MG63 (cell line): Measurements from ENCODE around the gene NFASC. TPM values are rescaled to one million over a fixed set of nuclear protein-coding genes. Genes with fewer than 3 reads are reported as not detected.

Experiments
- DNase-seq: peaks from one replicate; pipeline ENCODE4 v3.0.0-alpha.2; 2020
- H3K27me3 ChIP-seq: fragments of 250-450 bp; sonication (Bioruptor Pico); 2 replicates; pipeline ENCODE4 v1.5.1; 2020; ENCODE audit warnings: mild to moderate bottlenecking, moderate library complexity
- H3K36me3 ChIP-seq: fragments of 250-450 bp; sonication (Bioruptor Pico); 2 replicates; pipeline ENCODE4 v1.5.1; 2020; ENCODE audit warnings: mild to moderate bottlenecking, moderate library complexity
- H3K4me3 ChIP-seq: fragments of 250-450 bp; sonication (Bioruptor Pico); 2 replicates; pipeline ENCODE4 v1.5.1; 2020; ENCODE audit warnings: mild to moderate bottlenecking, moderate library complexity
- H3K9me3 ChIP-seq: fragments of 250-450 bp; sonication (Bioruptor Pico); 2 replicates; pipeline ENCODE4 v1.5.1; 2020; ENCODE audit warnings: mild to moderate bottlenecking, moderate library complexity
- total RNA-seq: library from RNA; depleted of rRNA; stranded (reverse); fragments of >200 nt; shearing (Covaris generic); gene quantifications from 2 replicates; pipeline ENCODE4 v1.2.3, GENCODE V29; 2014; ENCODE audit warnings: low replicate concordance

Gene NFASC
- total RNA-seq, 1 experiment from 2014 or later, result 21.7 TPM

DNA sequence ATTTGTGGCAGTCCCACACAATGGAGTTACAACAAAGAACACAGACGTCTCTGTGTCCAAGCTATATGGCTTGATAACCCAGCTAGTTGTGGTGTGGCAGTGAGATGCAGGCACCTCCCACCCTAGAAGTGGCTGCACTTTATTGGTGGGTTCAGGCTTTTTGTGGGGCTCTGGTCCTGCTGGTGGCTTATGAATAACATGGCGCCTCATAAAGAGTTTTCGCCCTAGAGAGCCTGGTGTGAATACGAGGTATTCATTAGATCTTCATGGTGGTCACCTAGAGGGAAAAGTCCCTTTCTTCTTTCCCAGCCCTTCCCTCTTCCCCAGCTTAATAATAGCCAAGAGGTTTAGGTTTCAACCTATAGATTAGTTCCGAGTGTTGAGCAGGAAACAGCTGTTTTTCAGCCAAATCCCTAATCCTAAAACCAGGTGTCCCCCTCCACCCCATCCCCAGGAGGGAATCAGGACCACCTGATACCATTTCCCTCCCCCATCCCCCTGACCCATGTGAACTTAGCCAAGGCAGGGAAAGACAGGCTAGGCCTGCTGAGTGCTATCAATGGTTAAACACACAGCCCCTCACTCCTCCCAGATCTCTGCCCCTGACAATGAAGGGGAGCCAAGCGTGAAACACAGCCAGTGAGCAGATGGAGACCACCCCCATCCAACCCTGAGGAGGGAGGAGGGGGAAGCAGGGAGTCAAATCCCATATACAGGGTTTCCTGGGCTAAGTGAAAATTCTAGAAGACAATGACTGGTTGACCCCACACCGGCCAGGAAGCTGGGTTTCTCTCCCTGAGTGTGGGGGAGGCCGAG, 58.2 kb downstream of the NFASC start:
- DNase-seq, result no peak
- no peaks in the 10 kb centered on the region for H3K27me3 ChIP-seq
- no peaks in the 10 kb centered on the region for H3K9me3 ChIP-seq
- H3K4me3 ChIP-seq, result no peak overlapping the region
- no peaks in the 10 kb centered on the region; the same call in 1 of the 2 replicates for H3K36me3 ChIP-seq

DNA sequence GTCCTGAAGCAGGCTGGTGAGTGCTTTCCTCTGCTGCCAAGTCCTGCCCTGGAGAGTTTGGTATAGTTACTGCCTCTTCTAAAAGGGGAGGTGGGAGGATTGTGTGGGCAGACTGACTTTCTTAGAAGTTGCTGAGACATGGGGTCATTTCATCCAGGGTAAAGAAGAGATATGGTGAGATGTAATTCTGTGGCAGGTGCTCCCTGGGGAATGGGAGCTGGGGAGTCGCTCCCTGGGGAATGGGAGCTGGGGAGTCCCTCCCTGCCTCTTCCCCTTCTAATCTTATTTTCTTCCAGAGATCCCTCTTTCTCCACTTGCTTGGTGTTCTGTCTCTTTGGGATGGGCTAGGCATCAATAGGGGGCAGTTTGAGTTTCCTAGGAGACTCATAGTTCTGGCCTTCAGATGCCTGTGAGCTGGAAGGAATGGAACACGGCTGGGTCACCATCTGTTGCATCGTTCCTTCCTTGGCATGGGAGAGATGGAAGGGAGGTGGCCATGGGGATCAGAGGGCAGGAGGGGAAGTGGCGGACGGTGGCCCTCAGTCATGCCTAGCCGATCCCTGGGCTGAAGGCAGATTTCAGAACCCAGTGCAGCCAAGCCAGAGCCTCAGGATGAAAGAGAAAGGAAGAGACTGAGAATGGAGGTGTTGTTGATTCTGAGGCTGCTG, 59.0 kb downstream of the NFASC start:
- no peak for DNase-seq
- no peaks in the 10 kb centered on the region for H3K9me3 ChIP-seq
- H3K27me3 ChIP-seq, result no peaks in the 10 kb centered on the region
- no peak overlapping the region for H3K4me3 ChIP-seq
- H3K36me3 ChIP-seq, result no peaks in the 10 kb centered on the region; the same call in 1 of the 2 replicates

DNA sequence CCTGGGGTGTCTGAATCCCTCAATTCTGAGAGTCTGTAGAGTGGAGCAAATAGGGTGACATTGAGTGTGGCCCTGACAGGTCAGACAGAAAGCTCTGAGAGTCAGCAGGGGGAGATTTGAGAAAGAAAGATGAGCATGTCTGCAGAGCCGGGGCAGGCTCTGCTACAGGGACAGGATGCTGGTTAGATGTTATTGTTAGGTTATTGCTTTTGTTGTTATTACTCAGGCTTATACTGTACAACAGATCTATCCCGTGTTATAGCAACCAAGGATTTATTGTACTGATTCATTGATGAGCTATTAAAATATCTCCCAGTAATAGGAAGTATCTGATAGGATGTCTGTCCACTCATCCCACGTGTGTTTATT, 59.5 kb downstream of the NFASC start:
- no peaks in the 10 kb centered on the region; the same call in 1 of the 2 replicates for H3K36me3 ChIP-seq
- no peak for DNase-seq
- H3K9me3 ChIP-seq, result no peaks in the 10 kb centered on the region
- H3K4me3 ChIP-seq, result no peak overlapping the region
- no peaks in the 10 kb centered on the region for H3K27me3 ChIP-seq

DNA sequence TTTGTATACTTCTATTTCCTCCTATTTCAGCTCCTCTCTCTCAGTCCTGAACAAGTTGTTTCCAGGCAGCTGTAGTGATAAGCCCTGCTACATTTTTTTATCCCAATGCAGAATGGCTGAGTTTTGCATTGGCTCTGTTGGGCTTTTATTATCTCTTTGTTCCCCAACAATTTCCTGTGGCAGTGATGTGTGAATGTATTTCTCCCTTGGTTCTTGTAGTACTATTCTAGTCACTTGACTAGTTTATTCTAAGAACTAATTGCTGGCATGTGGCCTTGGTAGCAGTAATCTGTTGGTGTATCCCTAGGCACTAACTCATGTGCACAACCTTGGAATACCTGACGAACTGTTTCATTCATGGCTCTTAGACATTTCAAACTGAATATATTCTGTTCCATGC, 60.7 kb downstream of the NFASC start:
- no peaks in the 10 kb centered on the region for H3K36me3 ChIP-seq
- no peak overlapping the region for H3K4me3 ChIP-seq
- no peaks in the 10 kb centered on the region for H3K9me3 ChIP-seq
- no peaks in the 10 kb centered on the region for H3K27me3 ChIP-seq
- no peak for DNase-seq

DNA sequence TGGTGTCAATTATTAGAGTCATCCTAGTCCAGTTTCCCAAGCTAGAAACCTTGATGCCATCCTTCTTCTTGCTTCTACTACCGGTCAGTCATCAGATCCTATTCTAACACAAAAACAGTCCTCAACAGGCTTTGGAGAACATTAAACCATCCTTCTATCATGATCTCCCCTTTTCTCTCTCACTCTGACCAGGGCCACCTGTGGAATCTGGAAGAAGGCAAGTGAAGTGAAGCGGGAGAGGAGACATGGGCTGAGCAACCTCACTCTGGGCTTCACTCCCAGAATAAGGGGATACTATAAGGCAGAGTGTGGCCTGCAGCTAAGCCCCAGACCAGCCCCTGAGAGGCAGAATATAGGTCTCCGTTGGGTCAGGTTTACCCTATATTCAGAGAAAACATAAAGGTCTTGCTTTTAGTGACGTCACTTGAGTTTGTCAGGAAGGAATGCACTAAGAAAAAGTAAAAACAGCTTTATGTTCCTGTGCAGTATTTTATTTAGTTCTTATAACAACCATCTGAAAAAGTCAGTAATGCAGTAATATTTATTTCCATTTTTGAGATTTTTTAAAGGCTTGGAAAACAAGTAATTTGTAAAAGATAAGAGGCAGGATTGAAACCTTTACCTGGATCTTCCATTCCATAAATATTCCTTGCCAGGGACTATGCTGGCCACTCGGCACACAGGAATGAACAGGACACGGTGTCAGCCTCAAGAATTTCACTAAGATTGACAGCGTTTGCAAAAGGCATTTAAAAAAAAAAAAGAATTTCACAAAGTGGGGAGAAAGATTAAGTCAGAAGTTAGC, 61.3 kb downstream of the NFASC start:
- Histone ChIP-seq H3K4me3 (no peak overlapping the region), H3K27me3 (no peaks in the 10 kb centered on the region), H3K36me3 (no peaks in the 10 kb centered on the region), H3K9me3 (no peaks in the 10 kb centered on the region)
- no peak for DNase-seq

DNA sequence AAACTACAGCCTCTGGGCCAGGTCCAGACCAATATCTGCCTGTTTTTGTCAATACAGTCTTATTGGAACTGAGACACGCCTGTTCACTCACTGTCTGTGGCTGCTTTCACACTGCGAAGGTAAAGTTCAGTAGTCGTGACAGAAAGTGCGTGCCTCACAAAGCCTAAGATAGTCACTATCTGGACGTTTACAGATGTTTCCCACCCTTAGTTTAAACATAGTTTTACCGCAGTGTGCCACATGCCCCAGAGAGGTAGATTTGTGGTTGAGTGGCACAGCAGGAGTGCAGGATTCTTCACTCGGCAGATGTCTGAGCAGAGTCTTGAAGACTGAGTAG, 61.9 kb downstream of the NFASC start:
- Histone ChIP-seq H3K9me3 (no peaks in the 10 kb centered on the region), H3K27me3 (no peaks in the 10 kb centered on the region)

DNA sequence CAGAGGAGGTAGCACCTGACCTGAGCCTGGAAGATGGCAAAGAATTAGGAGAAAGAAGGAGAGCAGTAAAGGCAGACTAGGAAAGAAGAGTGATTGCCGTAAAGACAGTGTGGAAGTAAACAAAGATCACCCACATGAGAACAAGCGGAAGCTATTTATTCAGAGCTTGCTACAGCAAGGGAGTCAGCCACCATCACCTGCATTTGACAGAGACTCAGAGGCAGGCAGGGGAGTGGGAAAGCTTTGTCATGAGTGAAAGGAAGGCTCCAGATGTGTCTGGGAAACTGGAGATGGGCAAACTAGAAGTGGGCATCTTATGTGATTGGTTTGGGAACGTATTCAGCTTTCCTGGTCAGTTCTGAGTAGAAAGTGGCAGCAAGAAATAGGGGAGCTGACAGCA, 64.5 kb downstream of the NFASC start:
- no peaks in the 10 kb centered on the region for H3K9me3 ChIP-seq
- H3K4me3 ChIP-seq, result no peak overlapping the region
- no peaks in the 10 kb centered on the region for H3K27me3 ChIP-seq
- H3K36me3 ChIP-seq, result no peaks in the 10 kb centered on the region
- DNase-seq, result no peak

More for the DNA sequence above, 61.9 kb downstream of the NFASC start:
- H3K4me3 ChIP-seq, result no peak overlapping the region
- DNase-seq, result no peak
- no peaks in the 10 kb centered on the region for H3K36me3 ChIP-seq

DNA sequence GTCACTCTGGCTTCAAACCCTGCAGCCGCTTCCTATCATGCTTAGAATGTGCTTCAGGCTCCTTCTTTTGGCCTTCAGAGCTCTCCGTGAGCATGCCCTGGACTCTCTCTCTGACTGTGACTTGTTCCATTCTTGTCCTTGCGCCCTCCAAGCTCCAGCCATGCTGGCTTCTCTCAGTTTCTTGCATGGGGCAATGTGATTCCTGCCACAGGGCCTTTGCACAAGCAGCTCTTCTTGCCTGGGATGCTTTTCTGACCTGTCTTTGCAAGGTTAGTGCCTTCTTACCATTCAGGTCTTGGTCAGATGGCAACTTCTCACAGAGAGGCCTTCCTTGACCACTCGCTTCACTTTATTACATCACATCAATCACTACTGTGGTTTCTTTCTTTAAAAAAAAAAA, 66.1 kb downstream of the NFASC start:
- Histone ChIP-seq H3K36me3 (no peaks in the 10 kb centered on the region), H3K9me3 (no peaks in the 10 kb centered on the region), H3K27me3 (no peaks in the 10 kb centered on the region)

DNA sequence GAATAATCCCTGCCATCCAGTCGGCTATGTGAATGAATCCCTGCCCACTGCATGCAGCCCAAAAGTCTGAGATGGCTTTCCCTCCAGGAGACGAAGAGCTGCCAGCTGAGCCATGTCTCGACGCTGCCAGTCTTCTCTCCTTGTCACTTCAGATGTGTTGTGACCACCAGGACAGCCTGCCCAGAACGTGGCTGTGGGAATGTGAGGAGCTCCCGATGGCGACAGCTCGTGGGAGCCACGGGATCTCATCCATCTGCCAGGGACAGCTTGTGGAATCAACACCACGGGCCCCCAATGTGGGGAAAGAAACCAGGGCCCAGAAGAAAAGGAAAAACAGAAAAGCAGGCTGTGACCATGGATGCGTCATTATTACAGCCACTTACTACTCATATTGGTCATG, 67.2 kb downstream of the NFASC start:
- no peaks in the 10 kb centered on the region for H3K27me3 ChIP-seq
- DNase-seq, result no peak

More for the DNA sequence above, 66.1 kb downstream of the NFASC start:
- no peak overlapping the region for H3K4me3 ChIP-seq
- no peak for DNase-seq

DNA sequence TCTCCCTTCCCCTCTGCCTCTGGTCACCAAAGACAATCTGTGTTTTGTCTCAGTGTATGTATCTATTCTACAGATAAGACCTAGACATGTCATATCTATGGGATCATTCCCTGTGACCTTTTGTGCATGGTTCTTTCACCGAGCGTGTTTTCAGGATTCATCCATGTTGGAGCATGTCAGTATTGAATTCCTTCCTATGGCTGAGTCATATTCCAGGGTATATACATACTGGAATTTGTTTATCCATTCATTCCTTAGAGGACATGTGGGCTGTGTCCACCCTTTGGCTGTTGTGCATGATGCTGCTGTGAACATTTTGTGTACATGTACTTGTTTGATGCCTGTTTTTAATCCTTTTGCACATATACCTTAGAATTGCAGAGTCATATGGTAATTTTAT, 69.9 kb downstream of the NFASC start:
- Histone ChIP-seq H3K4me3 (no peak overlapping the region), H3K27me3 (no peaks in the 10 kb centered on the region), H3K9me3 (no peaks in the 10 kb centered on the region), H3K36me3 (no peaks in the 10 kb centered on the region)
- no peak for DNase-seq

More for the DNA sequence above, 67.2 kb downstream of the NFASC start:
- Histone ChIP-seq H3K36me3 (no peaks in the 10 kb centered on the region), H3K4me3 (no peak overlapping the region), H3K9me3 (no peaks in the 10 kb centered on the region)

DNA sequence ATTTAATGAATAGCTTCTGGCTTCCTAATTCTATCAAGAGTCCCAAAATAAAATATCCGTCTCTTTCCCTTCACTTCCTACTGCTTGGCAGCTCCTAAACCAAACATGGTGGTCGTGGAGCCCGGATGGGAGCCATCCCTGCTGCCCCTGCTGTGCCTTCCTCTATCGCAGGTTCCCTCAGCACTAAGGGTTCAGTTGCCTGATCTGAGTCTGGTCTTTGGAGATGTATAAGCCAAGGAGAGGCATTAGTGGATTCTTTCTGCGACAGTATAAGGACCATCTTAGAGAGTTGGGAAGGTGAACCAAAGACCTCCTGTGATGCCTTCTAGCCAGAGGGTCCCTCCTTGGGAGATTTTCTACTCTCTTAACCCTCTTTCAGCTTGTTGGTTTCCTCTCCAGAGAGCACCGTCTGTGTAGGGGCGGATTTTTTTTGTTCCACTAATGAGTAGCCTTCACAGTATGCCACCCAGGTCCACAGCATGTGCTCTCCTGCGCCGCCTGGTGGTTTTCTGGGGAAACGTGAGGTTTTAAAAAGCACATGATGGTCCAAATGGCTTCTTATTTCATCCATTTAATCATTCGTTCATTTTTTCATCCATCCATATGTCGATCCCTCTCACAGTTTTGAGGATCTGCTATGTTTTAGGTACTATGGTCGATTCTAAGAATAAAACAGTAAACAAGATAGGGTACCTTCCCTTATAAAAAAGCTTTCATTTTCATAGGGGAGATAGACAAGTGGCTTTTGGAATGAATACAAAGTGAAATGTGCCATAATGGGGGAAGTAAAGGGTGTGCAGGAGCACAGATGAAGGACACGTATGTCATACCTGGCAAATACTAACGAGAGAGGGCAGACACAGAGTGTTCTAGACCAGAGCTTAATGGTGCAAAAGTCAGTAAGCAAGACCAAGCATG, 71.0 kb downstream of the NFASC start:
- Histone ChIP-seq H3K27me3 (no peaks in the 10 kb centered on the region), H3K36me3 (no peaks in the 10 kb centered on the region), H3K9me3 (no peaks in the 10 kb centered on the region), H3K4me3 (no peak overlapping the region)
- peak; percentile 54 for DNase-seq

DNA sequence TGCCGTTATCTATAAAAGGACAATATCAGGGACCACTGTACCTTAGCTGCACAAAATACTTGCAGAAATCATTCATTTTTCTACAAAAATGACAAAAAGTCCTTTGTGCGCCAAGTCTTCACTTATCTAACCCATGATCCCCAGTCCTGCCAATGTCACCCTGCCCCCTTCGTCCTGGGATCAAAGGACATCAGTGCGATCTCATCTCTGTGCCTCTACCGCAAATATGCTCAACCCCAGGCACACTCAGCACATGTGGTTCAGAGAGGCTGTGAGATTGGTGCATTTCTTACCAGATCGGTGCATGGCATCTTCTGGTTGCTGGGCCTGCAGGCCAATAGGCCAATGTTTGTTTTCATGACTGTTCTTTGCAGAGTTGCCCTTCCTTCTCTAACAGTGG, 72.8 kb downstream of the NFASC start:
- no peaks in the 10 kb centered on the region for H3K36me3 ChIP-seq
- DNase-seq, result no peak
- no peaks in the 10 kb centered on the region for H3K9me3 ChIP-seq
- no peaks in the 10 kb centered on the region for H3K27me3 ChIP-seq
- no peak overlapping the region for H3K4me3 ChIP-seq

DNA sequence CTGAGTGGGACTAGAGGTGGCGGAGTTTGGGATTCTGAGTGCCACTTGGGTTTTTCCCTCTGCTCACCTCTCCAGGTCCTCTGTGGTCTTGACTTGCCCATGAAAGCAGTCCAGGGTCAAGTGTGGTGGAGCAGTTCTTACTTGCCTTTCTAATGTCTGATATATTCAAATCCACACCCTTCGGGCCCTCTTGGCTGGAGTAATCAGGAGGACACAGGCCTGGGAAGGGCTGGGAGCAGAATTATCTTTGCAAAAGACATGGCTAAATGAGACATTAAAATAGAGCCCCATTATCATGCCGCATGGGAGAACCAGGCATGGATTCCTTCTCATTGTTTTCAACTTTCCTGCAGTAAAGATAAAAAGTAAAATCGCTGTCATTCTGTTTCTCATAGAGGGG, 74.0 kb downstream of the NFASC start:
- H3K9me3 ChIP-seq, result no peaks in the 10 kb centered on the region
- H3K4me3 ChIP-seq, result no peak overlapping the region
- H3K36me3 ChIP-seq, result no peaks in the 10 kb centered on the region
- no peak for DNase-seq
- H3K27me3 ChIP-seq, result no peaks in the 10 kb centered on the region

DNA sequence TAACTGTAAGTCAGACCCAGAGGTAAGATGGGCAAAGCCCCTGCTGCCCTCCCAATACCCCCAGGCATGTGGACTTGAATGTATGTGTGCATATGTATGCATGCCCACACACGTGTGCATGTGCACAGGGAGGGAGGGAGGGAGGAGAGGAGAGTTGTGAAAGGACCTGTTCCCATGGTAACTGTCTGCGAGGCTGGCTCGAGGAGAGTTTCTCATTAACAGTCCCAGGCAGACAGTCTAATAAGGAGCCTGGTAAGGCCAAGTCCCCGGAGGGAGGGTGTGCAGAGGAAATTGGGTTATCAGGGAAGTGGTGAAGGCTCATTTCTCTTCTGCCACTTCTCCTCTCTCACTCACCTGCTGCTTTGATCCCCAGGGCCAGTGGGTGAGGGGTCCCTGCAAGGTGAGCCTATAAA, 74.9 kb downstream of the NFASC start:
- Histone ChIP-seq H3K9me3 (no peaks in the 10 kb centered on the region), H3K4me3 (no peak overlapping the region), H3K36me3 (no peaks in the 10 kb centered on the region), H3K27me3 (no peaks in the 10 kb centered on the region)
- no peak for DNase-seq

DNA sequence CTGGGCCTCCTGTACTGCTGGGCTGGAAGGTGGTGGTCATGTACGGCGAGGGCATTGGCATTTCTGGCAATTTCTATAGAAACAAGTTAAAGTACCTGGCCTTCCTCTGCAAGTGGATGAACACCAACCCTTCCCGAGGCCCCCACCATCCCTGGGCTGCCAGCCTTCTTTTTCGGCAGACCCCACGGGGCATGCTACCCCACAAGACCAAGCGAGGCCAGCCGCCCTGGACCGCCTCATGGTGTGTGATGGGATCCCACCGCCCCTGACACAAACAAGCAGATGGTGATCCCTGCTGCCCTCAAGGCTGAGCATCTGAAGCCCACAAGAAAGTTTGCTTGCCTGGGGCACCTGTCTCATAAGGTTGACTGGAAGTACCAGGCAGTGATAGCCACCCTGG, 76.0 kb downstream of the NFASC start:
- Histone ChIP-seq H3K27me3 (no peaks in the 10 kb centered on the region), H3K4me3 (no peak overlapping the region), H3K36me3 (no peaks in the 10 kb centered on the region), H3K9me3 (no peaks in the 10 kb centered on the region)
- no peak for DNase-seq

DNA sequence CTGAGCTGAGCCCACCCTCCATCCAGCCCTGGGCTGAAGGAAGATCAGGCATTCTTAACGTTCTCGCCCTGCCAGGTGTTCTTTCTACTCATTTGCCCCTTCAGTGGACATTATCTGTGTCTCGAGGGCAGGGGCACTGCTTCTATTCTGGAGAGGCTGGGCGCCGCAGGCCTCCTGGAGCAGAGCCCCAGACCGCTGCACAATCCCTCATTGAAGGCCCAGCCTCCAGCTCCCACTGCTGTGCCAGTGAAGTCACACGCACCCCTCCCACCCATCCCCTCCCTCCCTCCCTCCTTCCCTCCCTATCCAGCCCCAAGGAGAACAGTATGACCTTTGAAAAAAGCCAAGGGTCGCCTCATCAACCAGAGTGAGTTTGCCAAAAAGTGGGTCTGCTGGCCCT, 76.7 kb downstream of the NFASC start:
- H3K4me3 ChIP-seq, result no peak overlapping the region
- no peaks in the 10 kb centered on the region for H3K27me3 ChIP-seq
- no peaks in the 10 kb centered on the region for H3K36me3 ChIP-seq
- no peak for DNase-seq
- no peaks in the 10 kb centered on the region for H3K9me3 ChIP-seq
